ENCODE measurements around the gene JAG2.
"Not testable (repeated sequence)": the region's sequence is repeated elsewhere in the genome, so short reads cannot be mapped to it uniquely, and the experiment has no call there.

Gene JAG2

DNA sequence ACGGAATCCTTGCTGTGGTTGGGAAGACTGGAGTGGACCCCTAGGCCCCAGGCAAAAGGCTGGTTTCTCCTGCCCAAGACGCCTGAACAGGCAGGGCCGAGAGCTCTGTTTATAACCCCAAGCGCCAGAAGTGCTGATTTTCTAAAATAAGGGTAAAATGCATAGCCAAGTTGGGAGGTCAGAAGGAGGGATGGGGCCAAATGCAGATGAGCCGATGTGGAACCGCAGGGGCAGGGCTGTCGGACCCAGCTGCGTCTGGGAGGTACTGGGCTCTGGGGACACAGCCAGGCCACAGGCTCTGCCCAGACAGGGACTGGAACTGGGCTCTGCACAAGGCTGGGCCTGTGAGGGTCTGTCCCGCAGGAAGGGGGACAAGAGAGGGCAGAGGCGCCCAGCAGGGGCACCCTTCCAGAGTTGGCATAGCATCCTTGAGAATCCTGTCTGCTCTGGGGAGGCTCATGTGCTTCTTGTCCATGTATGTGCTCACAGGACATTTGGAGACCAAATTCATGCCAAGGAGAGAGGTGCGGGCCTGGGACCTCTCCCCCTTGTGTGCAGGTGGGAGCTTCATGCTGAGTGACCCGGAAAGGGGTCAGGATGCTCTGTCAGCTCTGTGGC, 49.1 kb downstream of the JAG2 start:
- no peak for DNase-seq (ENCODE audit: low read depth in 1 of 2, low spot score in 1 of 2)

DNA sequence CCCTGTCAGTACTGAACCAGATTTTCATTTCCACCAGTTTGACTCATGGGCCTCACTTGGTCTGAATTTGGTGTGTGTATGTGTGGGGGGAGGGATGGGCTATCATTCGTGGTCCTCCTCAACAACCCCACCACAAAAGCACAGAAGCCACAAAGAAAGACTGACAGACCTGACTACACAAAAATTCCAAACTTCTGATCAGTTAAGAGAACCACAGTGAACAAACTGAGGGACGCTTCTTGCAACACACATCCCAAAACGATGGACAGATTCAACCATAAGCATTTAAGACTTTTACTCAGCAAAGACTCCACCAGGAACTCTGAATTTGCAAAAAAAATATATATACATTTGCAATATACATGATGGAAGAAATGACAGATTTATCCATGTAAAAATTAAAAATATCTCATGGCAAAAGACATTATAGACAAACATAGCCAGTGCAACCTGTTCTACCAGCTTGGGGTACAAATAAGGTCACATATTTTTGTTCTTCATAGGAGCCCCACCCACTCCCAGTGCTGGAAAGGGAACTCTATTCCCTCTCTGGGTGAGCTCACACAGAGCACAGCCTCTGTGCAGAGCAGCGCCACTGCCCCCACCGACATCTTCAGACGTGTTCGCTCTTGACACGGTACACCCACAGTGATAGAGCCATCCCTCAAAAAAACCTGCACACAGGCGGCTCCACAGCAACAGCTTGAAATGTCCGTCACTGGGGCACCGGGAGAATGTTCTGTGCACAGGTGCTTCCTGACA, 49.7 kb downstream of the JAG2 start:
- no peak for DNase-seq (ENCODE audit: low read depth in 1 of 2, low spot score in 1 of 2)

DNA sequence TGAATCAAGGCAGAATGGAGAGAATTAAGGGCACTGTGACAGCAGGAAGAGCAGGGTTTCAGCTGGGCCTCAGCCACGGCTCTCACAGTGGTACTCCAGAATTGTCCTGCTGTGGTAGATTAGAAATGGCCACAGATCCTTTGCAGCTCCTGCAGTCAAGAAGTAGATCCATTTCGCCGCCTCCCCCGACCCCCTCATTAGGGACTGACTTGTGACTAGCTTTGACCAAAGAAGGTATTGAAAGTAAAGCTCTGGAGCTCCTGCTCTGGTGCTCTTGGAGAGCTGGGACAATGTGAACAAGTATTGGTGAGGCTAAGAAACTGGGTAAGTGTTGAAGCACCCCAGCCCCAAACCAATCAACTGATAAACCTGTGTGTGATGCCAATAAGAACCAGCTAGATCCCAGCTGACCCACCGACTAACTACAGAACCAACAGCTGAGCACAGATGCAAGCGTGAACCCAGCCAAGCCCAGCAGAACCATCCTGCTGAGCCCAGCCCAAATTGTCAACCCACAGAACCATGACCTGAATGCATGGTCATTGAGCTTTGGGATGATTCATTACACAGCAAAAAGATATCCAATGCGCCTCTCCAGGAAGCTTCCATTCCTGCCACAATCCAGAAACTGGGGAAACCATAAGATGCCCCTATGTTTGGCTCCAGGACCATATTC, 50.7 kb downstream of the JAG2 start:
- no peak for DNase-seq (ENCODE audit: low read depth in 1 of 2, low spot score in 1 of 2)

DNA sequence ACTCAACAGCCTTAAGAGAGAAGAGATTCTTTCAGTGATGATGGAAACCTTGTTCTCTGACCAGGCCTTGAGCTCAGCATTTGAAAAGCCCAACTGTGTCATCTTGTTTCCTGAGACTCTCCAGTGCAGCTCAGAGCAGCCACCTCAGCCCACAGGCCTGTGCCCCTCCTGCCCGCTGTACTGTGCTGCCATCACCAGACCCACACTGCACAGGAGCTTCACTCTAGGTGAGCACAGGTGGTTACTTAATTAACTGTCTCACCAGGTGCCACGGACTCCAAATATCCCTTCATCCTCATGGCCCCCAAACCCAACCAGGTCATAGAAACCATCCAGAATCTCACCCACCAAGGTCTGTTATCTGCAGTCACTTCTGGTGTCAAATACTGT, 51.3 kb downstream of the JAG2 start:
- no peak for DNase-seq (ENCODE audit: low read depth in 1 of 2, low spot score in 1 of 2)

DNA sequence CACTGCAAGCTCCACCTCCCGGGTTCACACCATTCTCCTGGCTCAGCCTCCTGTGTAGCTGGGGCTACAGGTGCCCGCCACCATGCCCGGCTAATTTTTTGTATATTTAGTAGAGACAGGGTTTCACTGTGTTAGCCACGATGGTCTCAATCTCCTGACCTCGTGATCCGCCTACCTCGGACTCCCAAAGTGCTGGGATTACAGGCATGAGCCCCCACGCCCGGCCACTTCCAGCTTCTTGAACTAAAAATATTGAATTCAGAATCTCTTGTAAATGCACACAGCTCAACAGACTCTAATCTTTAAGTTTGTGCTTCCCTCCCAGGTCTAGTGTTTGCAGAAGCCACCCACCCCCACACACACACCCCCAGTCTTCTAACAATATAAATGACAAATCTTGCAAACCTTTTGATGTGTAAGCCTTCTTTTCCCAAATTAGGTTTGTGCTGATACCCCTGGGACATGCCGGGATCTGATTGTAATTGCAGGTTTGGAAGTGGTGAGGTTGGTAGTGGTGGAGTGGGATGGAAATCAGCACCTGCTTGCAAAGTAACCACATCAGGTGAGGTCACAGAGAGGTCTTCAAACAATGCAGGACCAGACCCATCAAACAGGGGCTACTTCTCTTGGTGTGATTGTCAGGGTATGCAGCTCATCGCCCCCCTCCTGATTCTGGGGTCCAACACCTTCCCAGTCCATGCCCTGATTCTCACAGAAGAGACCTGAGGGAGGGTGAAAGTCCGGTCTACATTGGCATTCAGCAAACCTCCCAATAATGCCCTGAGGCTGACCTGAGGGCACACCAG, 51.9 kb downstream of the JAG2 start:
- no peak for DNase-seq (ENCODE audit: low read depth in 1 of 2, low spot score in 1 of 2)

DNA sequence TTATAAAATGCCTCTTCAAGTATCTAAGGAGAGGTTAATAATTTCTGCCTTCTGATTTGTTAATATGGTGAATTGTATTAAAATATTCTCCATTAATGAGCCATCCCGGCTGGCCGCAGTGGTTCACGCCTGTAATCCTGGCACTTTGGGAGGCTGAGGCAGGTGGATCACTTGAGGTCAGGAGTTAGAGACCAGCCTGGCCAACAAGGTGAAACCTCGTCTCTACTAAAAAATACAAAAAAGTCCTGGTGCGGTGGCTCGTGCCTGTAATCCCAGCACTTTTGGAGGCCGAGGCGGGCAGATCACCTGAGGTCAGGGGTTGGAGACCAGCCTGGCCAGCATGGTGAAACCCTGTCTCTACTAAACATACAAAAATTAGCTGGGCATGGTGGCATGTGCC, 59.3 kb downstream of the JAG2 start:
- not testable (repeated sequence) for DNase-seq (ENCODE audit: low read depth in 1 of 2, low spot score in 1 of 2)

DNA sequence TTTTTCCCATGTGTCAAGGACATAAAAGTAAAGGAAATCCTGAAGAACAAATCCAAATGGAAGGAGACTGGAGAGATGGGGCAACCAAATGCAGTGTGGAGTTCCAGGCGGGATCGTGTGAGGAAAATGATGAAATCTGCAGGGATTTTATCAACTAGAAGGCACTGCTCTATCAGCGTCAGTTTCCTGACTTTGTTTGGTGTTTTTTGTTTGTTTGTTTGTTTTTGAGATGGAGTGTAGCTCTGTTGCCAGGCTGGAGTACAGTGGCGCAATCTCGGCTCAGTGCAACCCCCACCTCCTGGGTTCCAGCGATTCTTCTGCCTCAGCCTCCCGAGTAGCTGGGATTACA, 60.1 kb downstream of the JAG2 start:
- no peak for DNase-seq (ENCODE audit: low read depth in 1 of 2, low spot score in 1 of 2)

DNA sequence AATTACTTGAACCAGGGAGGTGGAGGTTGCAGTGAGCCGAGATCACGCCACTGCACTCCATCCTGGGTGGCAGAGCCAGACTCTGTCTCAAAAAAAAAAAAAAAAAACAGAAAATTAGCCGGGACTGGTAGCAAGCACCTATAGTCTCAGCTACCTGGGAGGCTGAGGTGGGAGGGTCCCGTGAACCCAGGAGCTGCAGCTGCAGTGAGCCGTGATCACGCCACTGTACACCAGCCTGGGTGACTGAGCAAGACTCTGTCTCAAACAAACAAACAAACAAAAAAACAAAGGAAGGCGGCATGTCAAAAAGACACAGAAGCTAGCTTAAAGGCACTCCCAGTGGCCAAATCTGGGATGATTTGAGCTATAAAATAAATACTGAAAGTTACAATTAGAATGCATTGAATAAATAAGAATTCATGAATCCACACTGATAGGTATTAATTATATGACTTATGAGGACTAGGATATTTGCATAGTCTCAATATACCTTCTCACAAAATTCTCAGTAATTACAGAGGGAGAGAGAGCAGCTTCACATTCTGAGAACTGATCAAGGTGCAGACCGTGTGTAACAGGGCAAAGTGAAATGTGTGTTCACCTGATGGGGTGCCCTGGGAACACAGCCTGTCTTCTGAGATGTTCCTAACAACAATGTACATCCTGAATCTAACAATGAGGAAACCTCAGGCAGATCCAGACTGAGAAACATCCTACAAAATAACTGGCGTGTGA, 60.6 kb downstream of the JAG2 start:
- DNase-seq (ENCODE audit: low read depth in 1 of 2, low spot score in 1 of 2) = no peak

DNA sequence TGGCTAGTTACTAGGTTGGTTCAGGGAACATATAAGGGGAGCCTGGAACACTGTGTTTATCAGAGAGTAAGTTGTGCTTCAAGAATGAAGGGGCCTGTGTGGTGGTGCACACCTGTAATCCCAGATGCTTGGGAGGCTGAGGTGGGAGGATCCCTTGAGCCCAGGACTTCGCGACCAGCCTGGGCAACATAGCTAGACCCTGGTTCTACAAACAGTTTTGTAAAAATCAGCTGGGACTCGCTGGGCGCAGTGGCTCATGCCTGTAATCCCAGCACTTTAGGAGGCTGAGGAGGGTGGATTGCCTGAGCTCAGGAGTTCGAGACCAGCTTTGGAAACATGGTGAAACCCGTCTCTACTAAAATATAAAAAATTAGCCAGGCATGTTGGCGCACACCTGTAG, 61.2 kb downstream of the JAG2 start:
- no peak for DNase-seq (ENCODE audit: low read depth in 1 of 2, low spot score in 1 of 2)

DNA sequence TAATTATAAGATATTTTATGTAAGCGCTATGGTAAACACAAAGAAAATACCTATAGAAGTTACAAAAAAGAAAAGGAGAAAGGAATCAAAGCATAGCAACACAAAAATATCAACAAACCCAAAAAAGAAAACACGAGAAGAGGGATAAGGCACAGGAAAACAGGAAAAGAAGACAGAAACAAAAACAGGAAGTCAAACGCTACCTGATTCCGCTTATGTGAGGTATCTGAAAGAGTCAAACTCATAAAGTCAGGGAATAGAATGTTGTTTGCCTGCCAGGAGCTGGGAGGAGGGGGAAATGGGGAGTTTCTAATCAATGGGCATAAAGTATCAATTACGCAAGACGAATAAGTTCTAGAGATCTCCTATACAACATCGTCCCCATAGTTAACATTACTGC, 63.4 kb downstream of the JAG2 start:
- DNase-seq (ENCODE audit: low read depth in 1 of 2, low spot score in 1 of 2) = no peak

DNA sequence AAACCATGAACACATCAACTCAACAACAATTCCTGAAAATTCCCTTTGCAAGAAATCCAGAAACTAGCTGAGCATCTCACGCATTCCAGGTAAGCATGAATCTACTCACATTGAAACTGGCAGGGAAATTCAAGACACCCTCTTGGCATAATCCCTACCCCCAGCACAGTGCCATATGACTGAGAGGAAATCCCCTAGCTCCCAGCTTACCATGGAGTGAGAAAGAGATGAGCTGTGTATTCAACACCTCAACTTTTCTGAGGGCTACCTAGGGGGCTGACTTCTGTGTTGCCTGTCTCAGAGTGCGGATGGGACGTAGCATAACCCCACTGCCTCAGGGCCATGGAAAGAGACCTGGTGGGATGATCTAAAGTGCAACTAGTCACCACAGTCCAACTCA, 65.7 kb downstream of the JAG2 start:
- DNase-seq (ENCODE audit: low read depth in 1 of 2, low spot score in 1 of 2) = no peak

DNA sequence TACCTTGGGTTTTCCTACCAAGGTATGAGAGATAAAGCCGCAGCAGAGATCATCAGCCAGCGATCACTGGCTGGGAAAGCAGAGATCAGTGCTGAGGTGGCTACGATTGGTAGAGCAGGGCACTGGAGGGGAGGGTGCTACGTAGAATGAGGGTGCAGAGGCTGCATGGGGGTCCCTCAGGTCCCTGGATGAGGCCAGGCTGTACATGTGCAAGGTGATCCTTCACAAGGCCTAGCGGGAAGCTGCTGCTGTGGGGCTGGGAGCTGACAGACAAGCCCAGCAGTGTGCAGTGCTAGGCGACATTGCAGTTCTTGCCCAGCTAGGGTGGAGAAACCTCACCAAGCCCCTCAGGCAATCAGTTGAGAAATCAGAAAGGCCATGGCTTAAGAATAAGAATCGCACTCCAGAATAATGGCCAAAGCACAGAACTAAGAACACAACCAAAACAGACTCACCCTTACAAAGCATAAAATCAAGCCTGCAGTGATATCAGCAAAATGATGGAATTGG, 66.2 kb downstream of the JAG2 start:
- DNase-seq (ENCODE audit: low read depth in 1 of 2, low spot score in 1 of 2) = no peak

DNA sequence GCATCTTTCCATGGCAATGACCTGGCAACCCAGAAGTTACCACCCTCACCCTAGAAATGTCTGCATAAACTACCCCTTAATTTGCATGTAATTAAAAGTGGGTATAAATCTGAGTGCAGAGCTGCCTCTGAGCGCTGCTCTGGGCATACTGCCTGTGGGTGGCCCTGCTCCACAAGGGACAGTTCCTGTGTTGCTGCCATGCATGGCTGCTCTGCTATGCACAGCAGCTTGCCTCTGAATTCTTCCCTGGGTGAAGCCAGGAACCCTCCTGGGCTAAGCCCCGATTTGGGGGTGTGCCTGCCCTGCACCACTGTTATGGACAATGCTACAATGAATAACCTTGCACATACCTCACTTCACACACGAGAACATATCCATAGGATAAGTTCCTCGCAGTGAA, 67.7 kb downstream of the JAG2 start:
- no peak for DNase-seq (ENCODE audit: low read depth in 1 of 2, low spot score in 1 of 2)

DNA sequence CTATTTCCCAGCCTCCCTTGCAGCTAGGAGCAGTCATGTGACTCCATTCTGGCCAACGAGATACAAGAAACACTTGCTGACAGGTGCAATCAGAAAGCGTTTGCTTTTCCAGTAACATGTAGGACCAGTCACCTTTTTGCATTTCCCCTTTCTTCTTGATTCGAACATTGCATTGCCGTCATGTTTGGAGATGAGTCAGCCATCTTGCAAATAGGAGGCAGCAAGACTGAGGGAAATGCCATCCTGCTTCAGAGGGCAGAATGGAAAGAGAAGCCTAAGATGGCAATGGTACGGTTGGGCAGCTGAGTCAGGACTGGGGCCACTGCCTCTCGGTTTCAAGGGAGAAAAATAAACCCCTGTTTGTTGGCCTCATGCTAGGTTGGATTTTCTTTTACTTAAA, 68.8 kb downstream of the JAG2 start:
- no peak for DNase-seq (ENCODE audit: low read depth in 1 of 2, low spot score in 1 of 2)

DNA sequence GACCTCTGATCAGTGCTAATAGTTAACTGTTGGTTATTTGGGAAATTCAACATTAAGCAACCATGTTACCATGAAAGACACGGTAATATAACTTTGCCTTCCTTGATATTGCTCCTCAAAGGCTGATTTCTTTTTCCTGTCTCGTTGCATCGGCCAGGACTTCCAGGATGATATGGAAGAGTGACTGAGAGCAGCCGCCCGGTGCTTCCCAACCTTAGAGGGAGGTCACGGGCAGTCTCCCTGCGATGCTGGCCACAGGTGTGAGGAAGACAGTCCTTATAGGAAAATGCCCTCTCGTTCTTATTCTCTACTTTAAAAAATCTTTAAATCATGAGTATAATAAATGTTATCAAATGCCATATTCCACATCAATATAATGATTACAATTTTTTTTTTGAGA, 70.3 kb downstream of the JAG2 start:
- DNase-seq (ENCODE audit: low read depth in 1 of 2, low spot score in 1 of 2) = no peak

DNA sequence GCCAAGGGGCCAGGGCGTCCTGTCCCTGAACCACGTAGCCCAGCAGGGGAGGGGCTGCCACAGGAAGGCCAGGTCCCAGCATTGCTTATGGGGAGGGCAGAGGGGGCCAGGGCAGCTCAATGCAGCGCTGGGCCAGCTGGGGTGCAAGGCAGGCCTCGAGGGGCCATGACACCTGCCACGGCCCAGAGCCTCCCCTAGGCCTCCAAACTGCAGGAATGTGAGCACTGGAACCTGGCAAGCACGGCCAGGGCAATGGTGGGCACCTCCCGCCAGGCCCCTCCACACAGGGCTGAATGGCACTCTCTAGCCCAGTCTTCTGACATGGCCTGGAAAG, 70.8 kb downstream of the JAG2 start:
- DNase-seq (ENCODE audit: low read depth in 1 of 2, low spot score in 1 of 2) = no peak

DNA sequence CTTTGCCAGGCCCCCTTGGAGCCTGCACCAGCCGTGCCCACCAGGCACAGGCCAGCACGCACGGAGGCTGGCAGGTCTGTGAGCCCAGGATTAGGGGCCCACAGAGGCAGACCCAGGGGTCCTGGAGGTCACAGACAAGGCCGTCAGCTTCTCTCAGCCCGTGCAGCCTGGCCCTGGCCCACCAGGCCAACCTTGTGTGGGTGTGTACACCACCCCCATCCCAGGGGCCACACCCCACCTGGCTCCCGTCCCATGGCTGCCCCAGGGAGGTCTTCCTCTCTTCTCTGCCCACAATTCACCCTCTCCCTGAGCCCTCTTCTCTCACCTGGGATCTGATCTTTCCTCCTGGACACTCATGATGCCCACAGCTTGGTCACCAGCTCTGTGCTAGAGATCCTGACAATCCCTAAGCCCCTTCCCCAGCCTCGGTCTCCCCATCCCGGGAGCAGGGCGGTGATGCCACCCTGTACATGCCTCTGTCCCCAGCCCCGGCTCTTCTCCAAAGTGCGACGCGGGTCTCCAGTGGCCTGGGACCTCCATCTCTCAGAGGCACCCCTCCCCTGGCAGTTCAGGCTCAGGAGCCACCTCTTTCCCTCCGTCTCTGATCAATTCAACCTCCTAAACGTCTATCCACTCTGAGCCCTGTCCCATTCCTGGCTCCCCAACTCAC, 72.2 kb downstream of the JAG2 start:
- DNase-seq (ENCODE audit: low read depth in 1 of 2, low spot score in 1 of 2) = no peak

DNA sequence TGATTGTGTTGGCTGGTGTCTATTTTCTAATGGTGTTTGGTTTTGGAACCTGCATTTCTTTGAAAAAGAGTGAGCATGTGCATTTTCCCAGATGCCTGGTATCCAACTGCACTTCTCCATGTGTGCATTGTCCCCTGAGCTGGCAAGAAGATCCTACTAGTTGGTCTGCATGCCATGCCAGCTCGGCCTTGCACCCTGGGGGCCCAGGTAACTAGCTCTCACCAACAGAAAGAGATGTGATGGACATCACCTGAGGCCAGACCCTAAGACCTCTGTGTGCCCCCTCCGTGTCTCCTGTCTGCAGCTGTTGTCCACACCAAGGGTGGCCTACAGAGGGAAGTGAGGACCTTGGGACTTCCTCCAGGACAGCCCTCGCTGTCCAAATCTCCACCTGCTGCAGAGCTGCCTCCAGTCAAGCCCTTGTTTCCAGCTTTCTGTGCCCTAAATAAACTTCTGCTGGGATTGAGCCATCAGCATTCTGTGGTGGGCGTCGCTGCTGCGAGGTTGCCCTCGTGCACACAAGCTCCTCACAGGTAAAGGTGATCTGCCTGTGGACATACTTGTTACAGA, 73.3 kb downstream of the JAG2 start:
- DNase-seq (ENCODE audit: low read depth in 1 of 2, low spot score in 1 of 2) = no peak

DNA sequence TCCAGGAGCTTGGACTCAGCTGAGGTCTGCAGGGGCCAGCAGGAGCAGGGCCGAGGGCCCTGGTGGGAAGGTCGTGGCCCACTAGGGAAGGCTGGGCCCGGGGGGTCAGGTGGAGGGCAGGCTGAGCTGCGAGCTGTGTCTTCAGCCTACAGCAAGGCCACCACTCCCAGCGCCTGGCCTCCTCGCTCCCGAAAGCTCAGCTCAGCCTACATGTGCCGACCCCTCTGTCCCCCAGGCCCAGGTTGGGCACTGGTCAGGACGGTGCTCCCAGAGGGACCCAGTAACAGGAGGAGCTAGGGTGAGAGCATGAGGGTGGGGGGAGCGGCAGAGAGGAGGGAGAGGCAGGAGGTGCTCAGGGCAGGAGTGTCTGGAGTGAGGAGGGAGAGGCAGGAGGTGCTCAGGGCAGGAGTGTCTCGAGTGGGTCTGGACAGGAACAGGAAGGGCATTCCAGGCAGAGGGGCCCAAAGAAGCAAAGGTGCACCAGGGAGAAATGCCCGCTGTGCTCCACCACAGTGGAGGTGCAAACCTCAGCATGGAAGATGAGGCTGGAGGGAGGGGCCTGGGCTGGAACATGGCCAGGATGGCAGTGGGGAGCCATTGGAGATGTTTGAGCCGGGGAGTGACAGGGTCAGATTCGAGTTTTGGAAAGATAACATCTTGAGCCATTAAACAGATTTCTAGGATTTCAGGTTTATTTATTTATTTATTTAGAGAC, 74.2 kb downstream of the JAG2 start:
- no peak for DNase-seq (ENCODE audit: low read depth in 1 of 2, low spot score in 1 of 2)

All from stimulated activated CD4-positive, alpha-beta T cell treated with anti-CD3 and anti-CD28 coated beads, Interleukin-15, amount 100 ng/mL, for 1 hour (primary cell).